Mucosa of descending colon (tissue), 3 donors: Measurements from ENCODE around the gene SPHK2. TPM values are rescaled to one million over a fixed set of nuclear protein-coding genes. Genes with fewer than 3 reads are reported as not detected.

Source experiments
- ATAC-seq: fragments of 200-7000 bp; cut with Tn5 transposase; one replicate; pipeline ENCODE4 v1.9.1; 2020; ENCODE audit warnings: mild to moderate bottlenecking, moderate library complexity
- DNase-seq, 3 donors: peaks; one replicate each; pipeline ENCODE4 v3.0.0-alpha.2; 2020
- H3K36me3 ChIP-seq: fragments of 200-600 bp; one replicate; pipeline ENCODE4 v1.8.0; 2021; ENCODE audit warnings: low read depth, mild to moderate bottlenecking
- H3K4me1 ChIP-seq: fragments of 200-600 bp; one replicate; pipeline ENCODE4 v1.8.0; 2021; ENCODE audit warnings: low read depth, mild to moderate bottlenecking
- H3K4me3 ChIP-seq: fragments of 200-600 bp; one replicate; pipeline ENCODE4 v1.8.0; 2021; ENCODE audit warnings: mild to moderate bottlenecking
- H3K9me3 ChIP-seq: fragments of 200-600 bp; one replicate; pipeline ENCODE4 v1.8.0; 2021; ENCODE audit warnings: mild to moderate bottlenecking
- CTCF ChIP-seq: fragments of 200-600 bp; IDR thresholded peaks from one replicate; pipeline ENCODE4 v1.8.0; 2022; ENCODE audit warnings: antibody characterized with exemption, mild to moderate bottlenecking
- intact Hi-C, 2 donors: fragments of 100-400 bp; cut with DNase I in 1 of 2; cut with micrococcal nuclease in 1 of 2; formaldehyde crosslinking; loops; one replicate each; pipeline versions ENCODE4 v1.11.0 to v1.11.1; 2022; cut with DNase I, micrococcal nuclease
- total RNA-seq, 3 donors: library from RNA; stranded (reverse); fragmentation: NEBNext Ultra II Directional in 2 of 3; extraction: Animal tissue kit (Norgen Biotek cat#: 25700) in 2 of 3; gene quantifications; one replicate each; pipeline versions ENCODE4 v1.2.1 to v1.2.4, GENCODE V29; 2021 to 2023
- donor health status: DM: no; HTN: no; CAD: no; lungs with moderate emphysema.
- donor health status: DM: no; HTN: no; CAD: no.
- donor health status: DM: no; HTN: yes; CAD: no.

SPHK2 gene
- total RNA-seq, 3 donors from 2014 or later: 37.9 to 54.8 (median 50.2) TPM

- Histone ChIP-seq H3K36me3 (peaks cover 3% of the 10 kb centered on the region), H3K9me3 (no peaks in the 10 kb centered on the region), H3K4me1 (peaks cover 46% of the 10 kb centered on the region), H3K4me3 (no peak overlapping the region)
- DNase-seq (peak in 1 of 3 donors; percentile 57), ATAC-seq (no peak)
- intact Hi-C loops: no loop called here
- no peak for TF ChIP-seq CTCF
Measured at GRCh38 chr19:48616491-48617056, 2.7 kb upstream of the SPHK2 start.

- TF ChIP-seq CTCF: no peak
- DNase-seq (peak in 1 of 3 donors; percentile 57), ATAC-seq (no peak)
- H3K9me3 ChIP-seq: no peaks in the 10 kb centered on the region
- peaks cover 3% of the 10 kb centered on the region for H3K36me3 ChIP-seq
- H3K4me3 ChIP-seq: no peak overlapping the region
- intact Hi-C loops: no loop called here
- peaks cover 40% of the 10 kb centered on the region for H3K4me1 ChIP-seq
Measured at GRCh38 chr19:48617146-48617937, 2.0 kb upstream of the SPHK2 start.

- Histone ChIP-seq H3K4me1 (peaks cover 38% of the 10 kb centered on the region), H3K36me3 (peaks cover 3% of the 10 kb centered on the region), H3K4me3 (peak overlapping the region; percentile 86), H3K9me3 (no peaks in the 10 kb centered on the region)
- ATAC-seq: no peak
- intact Hi-C loops: no loop called here
- no peak for TF ChIP-seq CTCF
- peak in 1 of 3 donors; percentile 53 for DNase-seq
Measured at GRCh38 chr19:48618278-48618915, 909 bp upstream of the SPHK2 start.

- intact Hi-C loops: no loop called here
- peaks cover 44% of the 10 kb centered on the region for H3K4me1 ChIP-seq
- H3K36me3 ChIP-seq: peaks cover 3% of the 10 kb centered on the region
- peak; percentile 10 for TF ChIP-seq CTCF
- no peak for ATAC-seq
- H3K4me3 ChIP-seq: peak overlapping the region; percentile 86
- H3K9me3 ChIP-seq: no peaks in the 10 kb centered on the region
- no peak for DNase-seq
Measured at GRCh38 chr19:48619692-48620585, 633 bp downstream of the SPHK2 start.

- no peaks in the 10 kb centered on the region for H3K9me3 ChIP-seq
- intact Hi-C loops: no loop called here
Measured at GRCh38 chr19:48623556-48624066, 4.3 kb downstream of the SPHK2 start.

More at GRCh38 chr19:48623556-48624066, 4.3 kb downstream of the SPHK2 start:
- Histone ChIP-seq H3K36me3 (peaks cover 3% of the 10 kb centered on the region), H3K4me3 (no peak overlapping the region), H3K4me1 (peaks cover 34% of the 10 kb centered on the region)
- no peak for DNase-seq
- no peak for TF ChIP-seq CTCF
- ATAC-seq: no peak
